Prostate gland (tissue), 2 donors: ENCODE results near the gene ZPR1. TPM values are rescaled to one million over a fixed set of nuclear protein-coding genes. Genes with fewer than 3 reads are reported as not detected.

Experiments
- DNase-seq: peaks from one replicate; pipeline ENCODE4 v3.0.0-alpha.2; 2019; ENCODE audit warnings: low spot score
- H3K27ac ChIP-seq, 2 donors: fragments of 200-600 bp; sonication (generic); 2 replicates each; pipeline ENCODE4 v1.5.1; 2017 to 2019
- H3K27me3 ChIP-seq: fragments of 200-600 bp; sonication (generic); replicated peaks from 2 replicates; pipeline ENCODE4 v1.5.1; 2019; ENCODE audit not compliant: insufficient read depth
- H3K36me3 ChIP-seq, 2 donors: fragments of 200-600 bp; sonication (generic); 1 replicate in 1 of 2; 2 replicates in 1 of 2; pipeline versions ENCODE4 v1.5.1 to v1.8.1; 2017 to 2019
- H3K4me1 ChIP-seq: fragments of 200-600 bp; sonication (generic); replicated peaks from 2 replicates; pipeline ENCODE4 v1.5.1; 2019
- H3K4me3 ChIP-seq, 2 donors: fragments of 200-600 bp; sonication (generic); 2 replicates each; pipeline ENCODE4 v1.5.1; 2017 to 2019
- H3K9me3 ChIP-seq: fragments of 200-600 bp; sonication (generic); 2 replicates; pipeline ENCODE4 v1.5.1; 2017
- POLR2A ChIP-seq: fragments of 450-650 bp; IDR thresholded peaks from one replicate; pipeline ENCODE4 v1.6.1; 2016; ENCODE audit warnings: antibody characterized with exemption, mild to moderate bottlenecking
- POLR2AphosphoS5 ChIP-seq: sonication (generic); formaldehyde crosslinking; IDR thresholded peaks from one replicate; pipeline ENCODE4 v1.6.1; 2017; ENCODE audit warnings: antibody characterized with exemption
- WGBS: methylation state at CpG from one replicate; pipeline ENCODE4 v1.1.5; 2018; 5-methylcytosine and 5-hydroxymethylcytosine counted together
- intact Hi-C: fragments of 100-400 bp; cut with DNase I; formaldehyde crosslinking; loops from one replicate; pipeline ENCODE4 v1.14.2; 2022
- total RNA-seq, 2 donors: library from RNA; depleted of rRNA; stranded (reverse); fragments of >200 nt; gene quantifications; one replicate each; pipeline ENCODE4 v1.1.0, GENCODE V29; 2016
- TF ChIP-seq, protein P1 (sequence below), 4 experiments: fragments of 200-600 bp in 2 of 4; fragments of 450-650 bp in 2 of 4; sonication (generic) in 2 of 4; IDR thresholded peaks; 1 replicate in 3 of 4; 2 replicates in 1 of 4; pipeline ENCODE4 v1.5.1; 2016 to 2019; ENCODE audit warnings: antibody characterized with exemption in 4 of 4, mild to moderate bottlenecking in 2 of 4, moderate library complexity in 2 of 4

ZPR1 gene
- total RNA-seq, 2 donors from 2014 or later: 24.6 to 27.6 TPM

- H3K4me1 ChIP-seq: no peaks in the 10 kb centered on the region
- 75% methylated on average over 8 of the region's 8 CpGs for WGBS
- no peak for DNase-seq
- H3K9me3 ChIP-seq: no peaks in the 10 kb centered on the region
- intact Hi-C loops: loop anchor here (2.0 to 10.0 kb wide), 2 partner anchors 44 to 82 kb away; partner anchors contain the start of gene APOA1
- TF ChIP-seq POLR2A: no peak
- TF ChIP-seq, protein P1, sequence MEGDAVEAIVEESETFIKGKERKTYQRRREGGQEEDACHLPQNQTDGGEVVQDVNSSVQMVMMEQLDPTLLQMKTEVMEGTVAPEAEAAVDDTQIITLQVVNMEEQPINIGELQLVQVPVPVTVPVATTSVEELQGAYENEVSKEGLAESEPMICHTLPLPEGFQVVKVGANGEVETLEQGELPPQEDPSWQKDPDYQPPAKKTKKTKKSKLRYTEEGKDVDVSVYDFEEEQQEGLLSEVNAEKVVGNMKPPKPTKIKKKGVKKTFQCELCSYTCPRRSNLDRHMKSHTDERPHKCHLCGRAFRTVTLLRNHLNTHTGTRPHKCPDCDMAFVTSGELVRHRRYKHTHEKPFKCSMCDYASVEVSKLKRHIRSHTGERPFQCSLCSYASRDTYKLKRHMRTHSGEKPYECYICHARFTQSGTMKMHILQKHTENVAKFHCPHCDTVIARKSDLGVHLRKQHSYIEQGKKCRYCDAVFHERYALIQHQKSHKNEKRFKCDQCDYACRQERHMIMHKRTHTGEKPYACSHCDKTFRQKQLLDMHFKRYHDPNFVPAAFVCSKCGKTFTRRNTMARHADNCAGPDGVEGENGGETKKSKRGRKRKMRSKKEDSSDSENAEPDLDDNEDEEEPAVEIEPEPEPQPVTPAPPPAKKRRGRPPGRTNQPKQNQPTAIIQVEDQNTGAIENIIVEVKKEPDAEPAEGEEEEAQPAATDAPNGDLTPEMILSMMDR (IDR thresholded peaks at IDR 0.05): no peak
- no peak for TF ChIP-seq POLR2AphosphoS5
- no peaks in the 10 kb centered on the region for H3K27me3 ChIP-seq
- no peak overlapping the region for H3K27ac ChIP-seq
- no peaks in the 10 kb centered on the region for H3K36me3 ChIP-seq
- H3K4me3 ChIP-seq: no peak overlapping the region
Observed at GRCh38 chr11:116792144-116792868, 4.5 kb upstream of the ZPR1 start.

DNA sequence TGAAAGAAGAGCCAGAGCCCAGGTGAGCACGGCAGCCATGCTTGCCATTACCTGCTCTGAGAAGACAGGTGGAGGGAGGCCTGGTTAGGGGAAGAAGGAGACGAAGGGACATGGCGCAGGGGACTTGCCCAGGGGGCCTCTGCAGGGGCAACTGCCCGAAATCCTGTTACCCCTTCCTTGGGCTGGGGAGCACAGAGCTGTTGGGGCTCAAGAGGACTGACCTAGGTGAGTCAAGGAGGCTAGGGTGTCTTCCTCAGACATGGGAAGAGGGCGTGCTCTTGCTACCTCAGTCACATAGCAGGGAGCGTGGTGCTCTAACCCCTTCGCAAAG, 4.0 kb upstream of the ZPR1 start, which contains the start of gene APOA5:
Gene APOA5 (minus strand): TSS at position 67 of the 331 bp plus-strand sequence. CDS start 19 bp downstream, at position 48.
- Histone ChIP-seq H3K4me3 (no peak within 1 kb of the TSS), H3K27me3 (no peaks in the 10 kb centered on the region), H3K36me3 (no peaks in the 10 kb centered on the region), H3K9me3 (no peaks in the 10 kb centered on the region), H3K27ac (no peak within 1 kb of the TSS), H3K4me1 (peaks cover 3% of the 10 kb centered on the region)
- 92% methylated on average over 7 of the region's 7 CpGs for WGBS
- intact Hi-C loops: loop anchor here (2.0 to 10.0 kb wide), 2 partner anchors 45 to 83 kb away; partner anchors contain the start of gene APOA1
- TF ChIP-seq POLR2A (no peak), POLR2AphosphoS5 (no peak)
- TF ChIP-seq, protein P1 (IDR thresholded peaks at IDR 0.05): no peak
- no peak for DNase-seq

- DNase-seq: peak; percentile 58
- Histone ChIP-seq H3K36me3 (no peaks in the 10 kb centered on the region), H3K9me3 (no peaks in the 10 kb centered on the region), H3K4me1 (peaks cover 3% of the 10 kb centered on the region), H3K4me3 (no peak overlapping the region), H3K27me3 (no peaks in the 10 kb centered on the region), H3K27ac (no peak overlapping the region)
- WGBS: 25% methylated on average over 29 of the region's 31 CpGs
- intact Hi-C loops: loop anchor here (10.0 kb wide), 1 partner anchor 84 kb away; no protein-coding TSS in a partner anchor
- TF ChIP-seq POLR2A (no peak), POLR2AphosphoS5 (peak; percentile 35)
- TF ChIP-seq, protein P1 (IDR thresholded peaks at IDR 0.05): peak; percentile 78 to 90 (median 89)
Observed at GRCh38 chr11:116791002-116791812, 3.4 kb upstream of the ZPR1 start.

GRCh38 chr11:116790167-116791001, 2.6 kb upstream of the ZPR1 start:
- Histone ChIP-seq H3K9me3 (no peaks in the 10 kb centered on the region), H3K4me3 (no peak overlapping the region), H3K4me1 (peaks cover 3% of the 10 kb centered on the region), H3K27me3 (no peaks in the 10 kb centered on the region), H3K36me3 (peaks cover 1% of the 10 kb centered on the region in 2 donors), H3K27ac (no peak overlapping the region)
- intact Hi-C loops: loop anchor here (10.0 kb wide), 1 partner anchor 84 kb away; no protein-coding TSS in a partner anchor
- no peak for DNase-seq
- no peak for TF ChIP-seq POLR2A
- no peak for TF ChIP-seq POLR2AphosphoS5
- TF ChIP-seq, protein P1 (IDR thresholded peaks at IDR 0.05): no peak
- WGBS: 86% methylated on average over 53 of the region's 53 CpGs
